ENCODE measurements around the gene C7orf57.

Gene C7orf57

DNA sequence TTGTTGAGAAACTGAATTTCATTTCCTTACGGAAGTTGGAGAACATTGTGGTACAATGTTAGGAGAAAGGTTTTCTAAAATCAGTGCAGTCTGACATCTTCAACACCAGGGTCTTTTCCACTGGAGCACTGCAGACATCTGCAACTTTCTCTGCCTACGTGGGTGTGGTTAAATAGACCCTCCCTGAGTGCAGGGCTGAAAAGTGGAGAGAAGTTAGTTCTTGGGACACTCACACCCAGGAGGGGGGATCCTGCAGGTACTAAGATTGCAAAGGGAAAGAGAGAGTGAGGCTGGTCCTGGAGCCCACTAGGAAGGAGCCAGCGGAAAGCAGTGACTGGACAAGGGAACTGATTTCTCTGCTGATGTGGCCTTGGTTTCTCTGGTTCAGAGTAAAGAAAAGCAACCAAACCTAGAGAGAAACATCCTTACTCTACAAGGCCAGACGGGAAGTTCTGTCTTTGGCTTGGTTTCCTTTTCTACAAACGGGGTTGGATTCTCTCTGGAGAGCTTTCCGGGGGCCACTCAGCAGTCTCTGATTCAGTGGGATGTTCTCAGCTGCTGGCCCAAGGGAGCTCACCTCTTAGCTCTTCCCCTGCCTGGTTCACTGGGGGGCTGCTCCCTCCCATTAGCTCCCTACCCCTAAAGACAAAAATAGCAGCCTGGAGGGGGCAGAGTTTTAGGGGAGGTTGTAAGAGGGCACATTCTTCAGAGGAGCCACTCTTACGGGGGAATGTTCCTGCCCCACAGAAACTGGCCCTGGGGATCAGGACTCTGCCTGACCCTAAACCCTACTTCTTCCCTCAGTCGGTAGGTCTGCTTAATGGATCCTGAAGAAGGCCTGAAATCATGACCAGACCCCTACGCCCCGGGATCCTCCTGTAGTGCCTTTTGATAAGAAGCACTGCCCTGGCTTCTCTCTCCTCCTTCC, 56.4 kb downstream of the C7orf57 start:
- no peak overlapping the region for H3K27ac ChIP-seq
- TF ChIP-seq, protein P1, sequence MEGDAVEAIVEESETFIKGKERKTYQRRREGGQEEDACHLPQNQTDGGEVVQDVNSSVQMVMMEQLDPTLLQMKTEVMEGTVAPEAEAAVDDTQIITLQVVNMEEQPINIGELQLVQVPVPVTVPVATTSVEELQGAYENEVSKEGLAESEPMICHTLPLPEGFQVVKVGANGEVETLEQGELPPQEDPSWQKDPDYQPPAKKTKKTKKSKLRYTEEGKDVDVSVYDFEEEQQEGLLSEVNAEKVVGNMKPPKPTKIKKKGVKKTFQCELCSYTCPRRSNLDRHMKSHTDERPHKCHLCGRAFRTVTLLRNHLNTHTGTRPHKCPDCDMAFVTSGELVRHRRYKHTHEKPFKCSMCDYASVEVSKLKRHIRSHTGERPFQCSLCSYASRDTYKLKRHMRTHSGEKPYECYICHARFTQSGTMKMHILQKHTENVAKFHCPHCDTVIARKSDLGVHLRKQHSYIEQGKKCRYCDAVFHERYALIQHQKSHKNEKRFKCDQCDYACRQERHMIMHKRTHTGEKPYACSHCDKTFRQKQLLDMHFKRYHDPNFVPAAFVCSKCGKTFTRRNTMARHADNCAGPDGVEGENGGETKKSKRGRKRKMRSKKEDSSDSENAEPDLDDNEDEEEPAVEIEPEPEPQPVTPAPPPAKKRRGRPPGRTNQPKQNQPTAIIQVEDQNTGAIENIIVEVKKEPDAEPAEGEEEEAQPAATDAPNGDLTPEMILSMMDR (IDR thresholded peaks at IDR 0.05), result no peak
- no peak for TF ChIP-seq ZFX (IDR thresholded peaks at IDR 0.05; ENCODE audit: borderline replicate concordance)

DNA sequence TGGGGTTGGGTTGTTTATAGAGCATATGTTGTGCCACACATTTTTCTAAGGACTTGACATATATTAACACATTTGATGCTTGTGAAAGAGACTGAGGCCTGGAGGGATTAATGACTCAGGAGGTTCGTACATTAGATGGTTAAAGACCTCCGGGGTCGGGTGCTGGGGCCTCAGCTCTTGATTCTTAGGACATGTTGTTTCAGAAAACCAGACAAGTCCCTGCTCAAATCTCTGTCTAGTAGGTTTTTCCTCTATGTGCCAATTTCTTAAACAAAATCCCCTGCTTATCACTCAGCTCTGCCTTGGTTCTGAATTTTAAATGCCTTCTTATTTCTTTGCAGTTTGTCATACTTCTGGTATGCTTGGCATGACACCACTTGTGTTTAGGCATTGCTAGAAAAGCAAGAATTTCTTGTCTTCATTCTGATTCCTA, 59.5 kb downstream of the C7orf57 start:
- TF ChIP-seq, protein P1 (IDR thresholded peaks at IDR 0.05), result no peak
- no peak for TF ChIP-seq ZFX (IDR thresholded peaks at IDR 0.05; ENCODE audit: borderline replicate concordance)
- H3K27ac ChIP-seq, result no peak overlapping the region

- no peak for TF ChIP-seq ZFX (IDR thresholded peaks at IDR 0.05; ENCODE audit: borderline replicate concordance)
- TF ChIP-seq, protein P1 (IDR thresholded peaks at IDR 0.05), result no peak
- no peak overlapping the region for H3K27ac ChIP-seq
These were observed 60.9 kb downstream of the C7orf57 start for GRCh38 chr7:48096273-48096672.

GRCh38 chr7:48097521-48098231, 62.3 kb downstream of the C7orf57 start:
- TF ChIP-seq ZFX (IDR thresholded peaks at IDR 0.05; ENCODE audit: borderline replicate concordance), result no peak
- TF ChIP-seq, protein P1 (IDR thresholded peaks at IDR 0.05), result no peak
- H3K27ac ChIP-seq, result no peak overlapping the region

DNA sequence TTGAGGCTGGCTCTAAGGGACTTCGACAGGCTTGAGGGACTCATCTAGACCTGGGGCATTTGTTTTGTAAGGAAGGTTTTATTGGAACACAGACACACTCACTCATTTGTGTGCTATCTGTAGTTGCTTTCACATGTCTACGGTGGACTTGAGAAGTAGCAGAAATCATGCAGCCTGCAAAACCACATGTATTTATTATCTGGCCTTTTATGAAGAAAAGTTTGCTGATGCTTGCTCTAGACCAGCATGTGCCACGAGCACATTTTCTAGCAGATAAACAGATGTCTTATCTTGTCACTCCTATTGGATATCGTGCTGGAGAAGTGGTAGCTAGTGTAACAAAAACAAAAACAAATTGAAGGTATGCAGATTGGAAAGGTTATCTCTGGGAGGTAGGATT, 63.5 kb downstream of the C7orf57 start:
- TF ChIP-seq ZFX (IDR thresholded peaks at IDR 0.05; ENCODE audit: borderline replicate concordance), result no peak
- TF ChIP-seq, protein P1 (IDR thresholded peaks at IDR 0.05), result no peak
- no peak overlapping the region for H3K27ac ChIP-seq

DNA sequence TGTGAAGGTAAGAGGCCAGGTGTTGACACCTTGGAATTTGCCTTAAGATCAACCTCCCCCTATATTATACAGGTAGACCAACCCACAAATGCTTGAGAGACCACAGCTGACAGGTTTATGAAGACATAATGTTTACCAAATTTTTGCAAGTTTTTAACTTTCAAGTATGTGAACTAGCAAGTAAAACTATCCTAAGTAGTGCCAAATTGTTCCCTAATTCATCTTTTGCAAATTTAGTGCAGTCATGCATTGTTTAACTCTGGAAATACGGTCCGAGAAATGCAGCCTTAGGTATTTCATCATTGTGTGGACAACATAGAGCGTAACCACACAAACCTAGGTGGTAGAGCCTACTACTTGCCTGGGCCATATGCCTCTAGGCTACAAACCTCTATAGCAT, 64.4 kb downstream of the C7orf57 start:
- TF ChIP-seq, protein P1 (IDR thresholded peaks at IDR 0.05), result no peak
- no peak for TF ChIP-seq ZFX (IDR thresholded peaks at IDR 0.05; ENCODE audit: borderline replicate concordance)
- no peak overlapping the region for H3K27ac ChIP-seq

DNA sequence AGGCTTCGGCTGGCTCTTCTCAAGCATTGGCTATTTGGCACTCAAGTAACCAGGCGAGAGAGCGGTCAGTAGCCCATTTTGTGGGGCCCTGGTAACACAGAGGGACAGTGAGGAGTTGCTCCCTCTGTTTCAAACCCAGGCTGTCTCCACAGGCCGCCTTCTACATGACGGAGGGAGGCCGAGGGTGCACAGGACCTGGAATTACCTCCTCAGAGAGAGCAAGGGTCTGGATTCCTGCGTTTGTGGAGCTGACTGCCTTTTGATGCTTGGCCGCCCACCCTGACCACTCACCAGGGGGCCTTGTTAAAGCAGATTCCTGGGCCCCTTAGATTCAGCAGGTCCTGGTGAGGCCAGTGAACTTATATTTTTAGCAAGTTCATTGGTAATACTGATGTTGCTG, 66.0 kb downstream of the C7orf57 start:
- no peak overlapping the region for H3K27ac ChIP-seq
- TF ChIP-seq, protein P1 (IDR thresholded peaks at IDR 0.05), result no peak
- TF ChIP-seq ZFX (IDR thresholded peaks at IDR 0.05; ENCODE audit: borderline replicate concordance), result no peak
